H1 (cell line): Measurements from ENCODE around the gene EPHA6. TPM values are rescaled to one million over a fixed set of nuclear protein-coding genes. Genes with fewer than 3 reads are reported as not detected.

Source experiments
- CTCF ChIA-PET: fragments of 300-600 bp; sonication (Branson Sonifier 250); formaldehyde crosslinking; loops from one replicate; lab custom pipeline; 2021; ENCODE audit not compliant: partially characterized antibody; lab: Charles Lee
- POLR2A ChIA-PET: fragments of 300-600 bp; sonication (Branson Sonifier 250); formaldehyde crosslinking; loops from one replicate; lab custom pipeline; 2021; ENCODE audit warnings: inconsistent platforms; ENCODE audit not compliant: partially characterized antibody; lab: Charles Lee
- DNase-seq, 2 experiments: peaks; one replicate each; pipeline versions ENCODE4 v3.0.0 to v3.0.0-alpha.2; 2010 to 2022; ENCODE audit warnings: low spot score in 2 of 2, low read depth in 1 of 2, mixed read lengths in 1 of 2
- FAIRE-seq: peaks from 2 replicates; lab custom pipeline; 2011; peaks lifted over from hg19 to GRCh38; lab: Jason Lieb, UNC
- H2AFZ ChIP-seq: 2 replicates; pipeline ENCODE4 v1.8.1; 2012; ENCODE audit warnings: low read length, inconsistent platforms
- H2AK5ac ChIP-seq: 2 replicates; pipeline ENCODE4 v1.6.1; 2013; ENCODE audit warnings: low read depth, low read length
- H2BK120ac ChIP-seq: replicated peaks from 2 replicates; pipeline ENCODE3; 2013; ENCODE audit warnings: low read depth, low read length, inconsistent platforms
- H2BK12ac ChIP-seq: 2 replicates; pipeline ENCODE4 v1.6.1; 2013; ENCODE audit warnings: low read depth, low read length
- H2BK15ac ChIP-seq: 2 replicates; pipeline ENCODE4 v1.6.1; 2013; ENCODE audit warnings: low read length
- H2BK20ac ChIP-seq: 2 replicates; pipeline ENCODE4 v1.6.1; 2013; ENCODE audit warnings: low read length
- H2BK5ac ChIP-seq: 2 replicates; pipeline ENCODE4 v1.6.1; 2013; ENCODE audit warnings: low read depth, low read length
- H3K14ac ChIP-seq: 2 replicates; pipeline ENCODE4 v1.6.1; 2013; ENCODE audit warnings: inconsistent platforms; ENCODE audit not compliant: insufficient read length
- H3K18ac ChIP-seq: 2 replicates; pipeline ENCODE4 v1.6.1; 2013; ENCODE audit warnings: low read length; ENCODE audit errors: extremely low read depth
- H3K23ac ChIP-seq: 2 replicates; pipeline ENCODE4 v1.6.1; 2013; ENCODE audit warnings: inconsistent platforms; ENCODE audit not compliant: insufficient read length
- H3K23me2 ChIP-seq: 2 replicates; pipeline ENCODE4 v1.6.1; 2013; ENCODE audit warnings: low read depth, low read length
- H3K27ac ChIP-seq: 2 replicates; pipeline ENCODE4 v1.6.1; 2011; ENCODE audit warnings: low read depth, low read length, inconsistent platforms
- H3K27me3 ChIP-seq, 4 experiments: replicated peaks in 1 of 4; 1 replicate in 1 of 4; 2 replicates in 3 of 4; pipeline versions ENCODE4 v1.6.1 to v1.8.1; 2011 to 2013; ENCODE audit warnings: low read length in 3 of 4, mild to moderate bottlenecking in 3 of 4, inconsistent platforms in 2 of 4, mixed read lengths in 2 of 4, moderate library complexity in 1 of 4; ENCODE audit not compliant: control insufficient read depth in 3 of 4, insufficient read depth in 3 of 4; ENCODE audit errors: extremely low read depth in 1 of 4
- H3K36me3 ChIP-seq, 4 experiments: 2 replicates each; pipeline versions ENCODE4 v1.6.1 to v1.8.1; 2011 to 2013; ENCODE audit warnings: mild to moderate bottlenecking in 4 of 4, low read length in 3 of 4, moderate library complexity in 2 of 4, control low read depth in 1 of 4, inconsistent platforms in 1 of 4; ENCODE audit not compliant: insufficient read depth in 4 of 4, control insufficient read depth in 2 of 4
- H3K4ac ChIP-seq: replicated peaks from 2 replicates; pipeline ENCODE3; 2013; ENCODE audit warnings: low read length, low read depth, mixed read lengths, inconsistent platforms; ENCODE audit not compliant: insufficient read length
- H3K4me1 ChIP-seq, 4 experiments: replicated peaks in 1 of 4; 1 replicate in 1 of 4; 2 replicates in 3 of 4; pipeline versions ENCODE4 v1.6.1 to v1.8.1; 2011 to 2013; ENCODE audit warnings: low read length in 3 of 4, inconsistent platforms in 2 of 4, mixed read lengths in 1 of 4; ENCODE audit not compliant: insufficient read depth in 4 of 4, control insufficient read depth in 3 of 4
- H3K4me2 ChIP-seq, 2 experiments: 2 replicates each; pipeline versions ENCODE4 v1.6.1 to v1.8.1; 2011 to 2013; ENCODE audit warnings: low read depth in 2 of 2, low read length in 2 of 2, control low read depth in 1 of 2, inconsistent platforms in 1 of 2, mild to moderate bottlenecking in 1 of 2; ENCODE audit not compliant: insufficient read depth in 1 of 2
- H3K4me3 ChIP-seq, 4 experiments: fragments of 200-600, 300-600 bp in 1 of 4; sonication (generic), shearing (Covaris generic), sonication (Bioruptor Twin) in 1 of 4; 2 replicates each; pipeline versions ENCODE4 v1.5.1 to v1.8.1; 2011 to 2016; ENCODE audit warnings: low read length in 4 of 4, low read depth in 3 of 4, control low read depth in 2 of 4, inconsistent platforms in 2 of 4, mild to moderate bottlenecking in 2 of 4, mixed read lengths in 1 of 4, moderate library complexity in 1 of 4; ENCODE audit not compliant: insufficient read depth in 2 of 4; ENCODE audit errors: extremely low read depth in 1 of 4
- H3K56ac ChIP-seq: replicated peaks from 2 replicates; pipeline ENCODE3; 2013; ENCODE audit warnings: low read depth, mild to moderate bottlenecking, mixed read lengths, low read length, inconsistent platforms; ENCODE audit not compliant: insufficient read length
- H3K79me1 ChIP-seq: 2 replicates; pipeline ENCODE4 v1.6.1; 2013; ENCODE audit warnings: low read depth, low read length, control low read depth
- H3K79me2 ChIP-seq, 2 experiments: 2 replicates each; pipeline versions ENCODE4 v1.6.1 to v1.8.1; 2012 to 2013; ENCODE audit warnings: low read length in 2 of 2, mild to moderate bottlenecking in 2 of 2, inconsistent platforms in 1 of 2; ENCODE audit not compliant: insufficient read depth in 2 of 2, control insufficient read depth in 1 of 2
- H3K9ac ChIP-seq, 4 experiments: replicated peaks in 1 of 4; 1 replicate in 1 of 4; 2 replicates in 3 of 4; pipeline versions ENCODE4 v1.6.1 to v1.8.1; 2011 to 2013; ENCODE audit warnings: low read depth in 3 of 4, low read length in 3 of 4, control low read depth in 2 of 4, mild to moderate bottlenecking in 2 of 4, moderate library complexity in 2 of 4, inconsistent platforms in 1 of 4; ENCODE audit errors: extremely low read depth in 1 of 4
- H3K9me3 ChIP-seq, 2 experiments: 2 replicates each; pipeline versions ENCODE4 v1.6.1 to v1.8.1; 2012 to 2013; ENCODE audit warnings: mild to moderate bottlenecking in 2 of 2, moderate library complexity in 2 of 2, control low read depth in 1 of 2, inconsistent platforms in 1 of 2, low read depth in 1 of 2, low read length in 1 of 2, mixed read lengths in 1 of 2; ENCODE audit not compliant: insufficient read depth in 2 of 2
- H4K20me1 ChIP-seq, 2 experiments: replicated peaks in 1 of 2; 2 replicates each; pipeline versions ENCODE3 to v1.8.1; 2011 to 2013; ENCODE audit warnings: inconsistent platforms in 2 of 2, low read length in 2 of 2, mild to moderate bottlenecking in 1 of 2; ENCODE audit not compliant: insufficient read depth in 2 of 2, control insufficient read depth in 1 of 2
- H4K5ac ChIP-seq: 2 replicates; pipeline ENCODE4 v1.6.1; 2013; ENCODE audit warnings: low read length, low read depth, mixed read lengths, inconsistent platforms; ENCODE audit not compliant: insufficient read length
- H4K8ac ChIP-seq: 2 replicates; pipeline ENCODE4 v1.8.0; 2013; ENCODE audit warnings: mild to moderate bottlenecking, moderate library complexity, low read length, inconsistent platforms; ENCODE audit not compliant: insufficient read depth; ENCODE audit errors: extremely low read depth
- H4K91ac ChIP-seq: replicated peaks from 2 replicates; pipeline ENCODE3; 2013; ENCODE audit warnings: low read length, mixed read lengths, inconsistent platforms; ENCODE audit not compliant: insufficient read length
- BACH1 ChIP-seq: IDR thresholded peaks from 2 replicates; pipeline ENCODE4 v1.6.1; 2012; ENCODE audit warnings: low read length, improper control_type of control experiment
- BCL11A ChIP-seq, 2 experiments: IDR thresholded peaks; one replicate each; pipeline ENCODE4 v1.6.1; 2011; ENCODE audit warnings: low read depth in 2 of 2, low read length in 2 of 2, mild to moderate bottlenecking in 2 of 2
- BRCA1 ChIP-seq: IDR thresholded peaks from 2 replicates; pipeline ENCODE4 v1.6.1; 2012; ENCODE audit warnings: low read depth, low read length, improper control_type of control experiment
- CBX5 ChIP-seq: fragments of 300-800, 300-1000 bp; sonication (generic); IDR thresholded peaks from 2 replicates; pipeline ENCODE4 v1.7.1; 2016; ENCODE audit warnings: antibody characterized with exemption, low read length, low read depth
- CHD1 ChIP-seq: IDR thresholded peaks from 2 replicates; pipeline ENCODE4 v1.6.1; 2012; ENCODE audit warnings: low read depth, low read length, improper control_type of control experiment
- CTCF ChIP-seq, 3 experiments: IDR thresholded peaks; 1 replicate in 2 of 3; 2 replicates in 1 of 3; pipeline versions ENCODE4 v1.5.1 to v1.6.1; 2011; ENCODE audit warnings: low read length in 3 of 3, mild to moderate bottlenecking in 3 of 3, inconsistent platforms in 2 of 3, low read depth in 1 of 3, moderate library complexity in 1 of 3; ENCODE audit not compliant: insufficient read depth in 1 of 3; ENCODE audit errors: control extremely low read depth in 1 of 3
- HDAC6 ChIP-seq: IDR thresholded peaks from one replicate; pipeline ENCODE4 v1.7.1; 2012; ENCODE audit warnings: low read depth, mild to moderate bottlenecking, inconsistent platforms, low read length, moderate library complexity
- KDM4A ChIP-seq: IDR thresholded peaks from one replicate; pipeline ENCODE4 v1.7.1; 2012; ENCODE audit warnings: low read depth, mild to moderate bottlenecking, moderate library complexity, low read length, inconsistent platforms; ENCODE audit not compliant: severe bottlenecking
- MAFK ChIP-seq: IDR thresholded peaks from 2 replicates; pipeline ENCODE4 v1.6.1; 2012; ENCODE audit warnings: low read depth, mild to moderate bottlenecking, improper control_type of control experiment, low read length
- MAX ChIP-seq: IDR thresholded peaks from 2 replicates; pipeline ENCODE4 v1.6.1; 2012; ENCODE audit warnings: inconsistent platforms
- SP1 ChIP-seq: IDR thresholded peaks from 2 replicates; pipeline ENCODE4 v1.6.1; 2011; ENCODE audit warnings: low read depth, low read length
- YY1 ChIP-seq: IDR thresholded peaks from 2 replicates; pipeline ENCODE4 v1.6.1; 2011; ENCODE audit warnings: low read depth, mild to moderate bottlenecking, low read length
- polyA plus RNA-seq, 7 experiments: library from polyadenylated mRNA; depleted of rRNA in 3 of 7; stranded (reverse) in 5 of 7; unstranded in 2 of 7; fragments of >200 nt in 5 of 7; fragments of 200-250 nt in 2 of 7; gene quantifications; 1 replicate in 5 of 7; 2 replicates in 1 of 7; 4 replicates in 1 of 7; pipeline versions ENCODE4 v1.2.1 to v1.2.3, GENCODE V29; 2011 to 2013; ENCODE audit warnings: missing spikeins in 2 of 7, mixed read lengths in 2 of 7
- total RNA-seq: library from RNA; stranded (reverse); fragmentation: NEBNext Ultra II Directional; extraction: Animal tissue kit (Norgen Biotek cat#: 25700); gene quantifications from 2 replicates; pipeline ENCODE4 v1.2.1, GENCODE V29; 2021

Gene EPHA6
- total and polyA plus RNA-seq, 2 of the 8 experiments (the other 6 are each of a cell fraction or from before 2014, with no cell fraction given) = 0.83 to 3.2 TPM

- Histone ChIP-seq H4K5ac (no peak overlapping the region), H3K79me2 (no peaks in the 10 kb centered on the region), H3K4me1 (peaks cover 0 to 4% (median 1%) of the 10 kb centered on the region in 4 experiments; a peak in 2 of 7 replicates), H3K14ac (no peak overlapping the region), H4K20me1 (no peaks in the 10 kb centered on the region), H2BK120ac (no peak overlapping the region), H3K4ac (no peak overlapping the region), H3K27me3 (no peaks in the 10 kb centered on the region), H2BK15ac (no peak overlapping the region), H3K4me3 (no peak overlapping the region), H4K91ac (no peak overlapping the region), H2BK12ac (no peak overlapping the region), H3K79me1 (no peaks in the 10 kb centered on the region), H4K8ac (no peak overlapping the region), H3K23me2 (no peaks in the 10 kb centered on the region), H3K56ac (no peak overlapping the region), H2BK5ac (no peak overlapping the region), H3K27ac (no peak overlapping the region), H3K9ac (no peak overlapping the region), H3K4me2 (no peak overlapping the region), H3K36me3 (no peaks in the 10 kb centered on the region), H3K18ac (no peak overlapping the region), H2BK20ac (no peak overlapping the region), H3K23ac (no peak overlapping the region), H2AFZ (no peak overlapping the region), H2AK5ac (no peak overlapping the region), H3K9me3 (no peaks in the 10 kb centered on the region)
- CTCF ChIA-PET = no interaction called here
- no peak for TF ChIP-seq CTCF (IDR thresholded peaks at IDR 0.05; ENCODE audit: control extremely low read depth in 1 of 3, insufficient read depth in 1 of 3, low read depth in 1 of 3, low read length in 3 of 3)
- TF ChIP-seq CBX5 = no peak
- no peak for TF ChIP-seq SP1
- no peak for TF ChIP-seq YY1
- no peak for TF ChIP-seq CHD1
- TF ChIP-seq BRCA1 = no peak
- no peak for TF ChIP-seq MAX
- peak; percentile 78; the same call in 1 of the 2 replicates for TF ChIP-seq MAFK
- TF ChIP-seq HDAC6 = no peak
- TF ChIP-seq BACH1 = peak; percentile 90
- no peak for TF ChIP-seq BCL11A (IDR thresholded peaks at IDR 0.05; ENCODE audit: low read depth in 2 of 2, low read length in 2 of 2)
- TF ChIP-seq KDM4A = no peak
- POLR2A ChIA-PET = no interaction called here
- no peak for FAIRE-seq
- no peak for DNase-seq
Measured at GRCh38 chr3:97689962-97690361, 875.6 kb downstream of the EPHA6 start.
